Spleen (tissue), 11 donors: Measurements from ENCODE around the gene FABP2. TPM values are rescaled to one million over a fixed set of nuclear protein-coding genes. Genes with fewer than 3 reads are reported as not detected.

Source experiments
- DNase-seq: peaks from one replicate; pipeline ENCODE4 v3.0.0-alpha.2; 2020
- H3K27ac ChIP-seq, 8 donors: fragments of 200-600 bp; sonication (generic) in 7 of 8; 1 replicate in 4 of 8; 2 replicates in 4 of 8; pipeline versions ENCODE4 v1.5.0 to v1.8.0; 2016 to 2021; ENCODE audit warnings: inconsistent platforms in 4 of 8, mild to moderate bottlenecking in 4 of 8, moderate library complexity in 1 of 8
- H3K27me3 ChIP-seq, 7 donors: fragments of 200-600 bp; sonication (generic) in 6 of 7; replicated peaks in 1 of 7; 1 replicate in 4 of 7; 2 replicates in 3 of 7; pipeline versions ENCODE4 v1.5.0 to v1.8.0; 2016 to 2021; ENCODE audit warnings: inconsistent platforms in 3 of 7, mild to moderate bottlenecking in 1 of 7
- H3K36me3 ChIP-seq, 6 donors: fragments of 200-600 bp; sonication (generic) in 5 of 6; 1 replicate in 4 of 6; 2 replicates in 2 of 6; pipeline versions ENCODE4 v1.5.0 to v1.8.0; 2016 to 2021; ENCODE audit warnings: inconsistent platforms in 2 of 6
- H3K4me1 ChIP-seq, 6 donors: fragments of 200-600 bp; sonication (generic) in 5 of 6; 1 replicate in 3 of 6; 2 replicates in 3 of 6; pipeline versions ENCODE4 v1.5.0 to v1.8.0; 2016 to 2021; ENCODE audit warnings: inconsistent platforms in 3 of 6
- H3K4me3 ChIP-seq, 8 donors: fragments of 200-600 bp; sonication (generic) in 7 of 8; 1 replicate in 4 of 8; 2 replicates in 4 of 8; pipeline versions ENCODE4 v1.5.0 to v1.8.0; 2016 to 2021; ENCODE audit warnings: inconsistent platforms in 4 of 8, mild to moderate bottlenecking in 4 of 8, moderate library complexity in 2 of 8
- H3K9me3 ChIP-seq, 8 donors: fragments of 200-600 bp; sonication (generic) in 7 of 8; 1 replicate in 4 of 8; 2 replicates in 4 of 8; pipeline versions ENCODE4 v1.5.0 to v1.8.0; 2016 to 2021; ENCODE audit warnings: inconsistent platforms in 4 of 8
- POLR2A ChIP-seq, 3 donors: fragments of 450-650 bp; IDR thresholded peaks; one replicate each; pipeline ENCODE4 v1.5.1; 2017; ENCODE audit warnings: antibody characterized with exemption in 3 of 3, mild to moderate bottlenecking in 1 of 3
- POLR2AphosphoS5 ChIP-seq, 3 donors: sonication (generic); formaldehyde crosslinking; IDR thresholded peaks; one replicate each; pipeline ENCODE4 v1.5.1; 2017; ENCODE audit warnings: antibody characterized with exemption in 3 of 3
- WGBS, 5 donors: extraction: QIAGEN DNeasy Blood & Tissue Kit in 3 of 5; methylation state at CpG; one replicate each; pipeline versions ENCODE4 v1.1.5 to v1.1.7; 2013 to 2018; 5-methylcytosine and 5-hydroxymethylcytosine counted together
- intact Hi-C: fragments of 100-400 bp; cut with DNase I; formaldehyde crosslinking; loops from one replicate; pipeline ENCODE4 v1.15.0; 2023; ENCODE audit warnings: low total_unique reads
- polyA plus RNA-seq, 3 donors: library from polyadenylated mRNA; stranded (reverse); fragments of 200-250 nt; gene quantifications; one replicate each; pipeline ENCODE4 v1.2.1, GENCODE V29; 2013
- total RNA-seq, 7 donors: library from RNA; depleted of rRNA in 3 of 7; stranded (reverse); fragments of >200 nt in 3 of 7; fragmentation: NEBNext Ultra II Directional in 4 of 7; extraction: Animal tissue kit (Norgen Biotek cat#: 25700) in 4 of 7; gene quantifications; one replicate each; pipeline versions ENCODE4 v1.1.0 to v1.2.1, GENCODE V29; 2016 to 2021
- TF ChIP-seq, protein P1 (sequence below), 11 experiments: fragments of 200-600 bp in 7 of 11; fragments of 450-650 bp in 4 of 11; sonication (generic) in 4 of 11; IDR thresholded peaks in 8 of 11; conservative IDR thresholded peaks in 3 of 11; 1 replicate in 7 of 11; 2 replicates in 4 of 11; pipeline versions ENCODE4 v1.4.0 to v1.8.0; 2016 to 2021; ENCODE audit warnings: antibody characterized with exemption in 11 of 11, inconsistent platforms in 4 of 11, mild to moderate bottlenecking in 1 of 11
- donor health status: healthy with polysubstance abuse.
- donor health status: DM: no; HTN: no; CAD: no; lungs with moderate emphysema.
- donor health status: DM: no; HTN: no; CAD: no.
- donor health status: Bipolar disorder and iron deficiency.
- donor health status: healthy.
- donor health status: DM: no; HTN: no; CAD: no.
- donor health status: DM: yes; HTN: yes; CAD: no.

The FABP2 gene
- total and polyA plus RNA-seq, 10 donors = 0.16 to 0.26 TPM; not detected in 8

DNA sequence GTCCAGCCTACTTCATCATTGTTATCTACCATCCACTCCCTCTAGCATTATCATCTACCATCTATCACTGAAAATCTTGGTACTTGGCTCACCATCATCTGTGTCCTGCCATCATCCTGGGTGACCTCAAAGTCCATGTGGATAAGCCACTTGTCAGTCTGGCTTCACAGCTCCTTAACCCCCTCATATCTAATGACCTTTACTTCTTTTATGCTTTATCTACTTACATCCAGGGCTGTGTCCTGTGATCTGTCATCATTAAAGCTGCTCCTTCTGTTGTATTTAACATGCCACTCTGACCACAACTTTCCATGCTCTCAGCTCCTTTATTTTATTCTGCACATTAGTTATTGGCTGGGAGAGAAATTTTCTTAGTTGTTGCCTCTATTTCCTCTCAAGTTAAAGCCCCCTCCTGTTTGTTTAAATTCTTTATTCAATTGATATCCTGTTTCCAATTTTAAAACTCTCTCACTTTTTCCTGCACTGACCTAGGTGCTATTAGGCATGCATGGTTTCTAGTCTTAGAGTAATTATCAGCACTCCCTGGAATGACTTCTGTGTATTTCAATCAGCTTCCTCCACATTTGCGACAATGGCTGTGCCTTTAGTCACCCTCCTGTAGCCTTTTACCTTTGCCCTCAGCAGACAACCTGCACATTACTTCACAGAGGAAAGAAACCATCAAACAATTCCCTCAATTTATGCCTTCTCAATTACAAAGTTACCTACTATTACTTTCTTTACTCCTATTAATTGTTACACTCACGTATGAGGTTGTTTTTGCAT lies 8.1 kb upstream of the FABP2 start:
- no peak for DNase-seq
- no peak for TF ChIP-seq POLR2A (IDR thresholded peaks at IDR 0.05)
- TF ChIP-seq POLR2AphosphoS5 (IDR thresholded peaks at IDR 0.05) = no peak
- TF ChIP-seq, protein P1, sequence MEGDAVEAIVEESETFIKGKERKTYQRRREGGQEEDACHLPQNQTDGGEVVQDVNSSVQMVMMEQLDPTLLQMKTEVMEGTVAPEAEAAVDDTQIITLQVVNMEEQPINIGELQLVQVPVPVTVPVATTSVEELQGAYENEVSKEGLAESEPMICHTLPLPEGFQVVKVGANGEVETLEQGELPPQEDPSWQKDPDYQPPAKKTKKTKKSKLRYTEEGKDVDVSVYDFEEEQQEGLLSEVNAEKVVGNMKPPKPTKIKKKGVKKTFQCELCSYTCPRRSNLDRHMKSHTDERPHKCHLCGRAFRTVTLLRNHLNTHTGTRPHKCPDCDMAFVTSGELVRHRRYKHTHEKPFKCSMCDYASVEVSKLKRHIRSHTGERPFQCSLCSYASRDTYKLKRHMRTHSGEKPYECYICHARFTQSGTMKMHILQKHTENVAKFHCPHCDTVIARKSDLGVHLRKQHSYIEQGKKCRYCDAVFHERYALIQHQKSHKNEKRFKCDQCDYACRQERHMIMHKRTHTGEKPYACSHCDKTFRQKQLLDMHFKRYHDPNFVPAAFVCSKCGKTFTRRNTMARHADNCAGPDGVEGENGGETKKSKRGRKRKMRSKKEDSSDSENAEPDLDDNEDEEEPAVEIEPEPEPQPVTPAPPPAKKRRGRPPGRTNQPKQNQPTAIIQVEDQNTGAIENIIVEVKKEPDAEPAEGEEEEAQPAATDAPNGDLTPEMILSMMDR (IDR thresholded peaks at IDR 0.05 in 8 of 11, conservative IDR thresholded peaks at IDR 0.05 in 3 of 11) = no peak
- Histone ChIP-seq H3K27ac (no peak overlapping the region), H3K36me3 (no peaks in the 10 kb centered on the region), H3K4me1 (no peaks in the 10 kb centered on the region), H3K27me3 (peaks cover 0 to 28% (median 0%) of the 10 kb centered on the region in 7 donors), H3K9me3 (no peaks in the 10 kb centered on the region), H3K4me3 (no peak overlapping the region)
- 64 to 71% (median 66%) methylated on average over 2 of the region's 2 CpGs for WGBS, 5 donors
- intact Hi-C loops = no loop called here

DNA sequence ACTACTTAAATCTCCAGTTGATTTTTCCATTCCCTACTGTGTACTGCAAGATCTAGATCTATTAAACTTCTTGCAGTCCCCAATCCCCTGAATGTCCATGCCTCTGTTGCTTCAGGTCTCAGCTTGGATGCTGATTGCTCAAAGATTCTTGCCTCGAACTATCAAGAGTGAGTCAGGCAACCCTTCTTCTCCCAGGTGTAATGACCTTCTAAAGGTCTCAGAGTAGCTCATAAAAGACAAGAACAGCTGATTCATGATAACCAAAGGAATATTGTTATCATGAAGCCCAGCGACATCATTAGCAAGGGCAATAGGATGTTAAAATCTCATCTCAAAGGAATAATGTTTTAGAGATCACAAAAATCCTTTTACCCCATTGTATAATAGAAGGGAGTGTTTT lies 6.8 kb upstream of the FABP2 start:
- 79 to 91% (median 84%) methylated on average over 2 of the region's 2 CpGs for WGBS, 5 donors
- Histone ChIP-seq H3K27ac (no peak overlapping the region), H3K36me3 (no peaks in the 10 kb centered on the region), H3K4me3 (no peak overlapping the region), H3K4me1 (no peaks in the 10 kb centered on the region), H3K9me3 (no peaks in the 10 kb centered on the region), H3K27me3 (peaks cover 0 to 33% (median 0%) of the 10 kb centered on the region in 7 donors)
- intact Hi-C loops = no loop called here
- DNase-seq = no peak
- TF ChIP-seq POLR2A (IDR thresholded peaks at IDR 0.05) (no peak), POLR2AphosphoS5 (IDR thresholded peaks at IDR 0.05) (no peak)
- TF ChIP-seq, protein P1 (IDR thresholded peaks at IDR 0.05 in 8 of 11, conservative IDR thresholded peaks at IDR 0.05 in 3 of 11) = no peak

DNA sequence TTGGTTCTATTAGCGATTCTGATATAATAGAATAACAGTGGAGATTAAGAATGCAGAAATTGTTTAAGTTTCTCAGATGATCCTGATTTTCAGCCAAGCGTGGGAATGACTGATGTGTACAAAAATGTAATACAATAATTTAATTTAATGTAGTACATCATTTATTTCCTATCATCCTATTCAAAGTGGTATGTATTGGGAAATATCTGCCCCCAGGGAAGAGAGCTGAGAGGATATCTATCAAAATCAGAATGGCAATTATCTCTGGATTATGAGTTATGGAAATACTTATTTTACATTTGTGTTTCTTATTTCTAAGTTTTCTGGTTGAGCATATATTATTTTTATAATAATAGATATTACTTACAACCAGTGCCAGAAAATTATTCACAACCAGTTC lies 3.9 kb downstream of the FABP2 start:
- DNase-seq = no peak
- no peak overlapping the region for H3K27ac ChIP-seq
- TF ChIP-seq POLR2AphosphoS5 (IDR thresholded peaks at IDR 0.05) (no peak), POLR2A (IDR thresholded peaks at IDR 0.05) (no peak)
- TF ChIP-seq, protein P1 (IDR thresholded peaks at IDR 0.05 in 8 of 11, conservative IDR thresholded peaks at IDR 0.05 in 3 of 11) = no peak
- peaks cover 0 to 24% (median 0%) of the 10 kb centered on the region in 7 donors for H3K27me3 ChIP-seq
- H3K9me3 ChIP-seq = no peaks in the 10 kb centered on the region
- WGBS, 5 donors = 69 to 79% (median 73%) methylated on average over 2 of the region's 2 CpGs
- peaks cover 0 to 20% (median 5%) of the 10 kb centered on the region in 6 donors for H3K4me1 ChIP-seq
- H3K36me3 ChIP-seq = no peaks in the 10 kb centered on the region
- no peak overlapping the region for H3K4me3 ChIP-seq
- intact Hi-C loops = no loop called here

DNA sequence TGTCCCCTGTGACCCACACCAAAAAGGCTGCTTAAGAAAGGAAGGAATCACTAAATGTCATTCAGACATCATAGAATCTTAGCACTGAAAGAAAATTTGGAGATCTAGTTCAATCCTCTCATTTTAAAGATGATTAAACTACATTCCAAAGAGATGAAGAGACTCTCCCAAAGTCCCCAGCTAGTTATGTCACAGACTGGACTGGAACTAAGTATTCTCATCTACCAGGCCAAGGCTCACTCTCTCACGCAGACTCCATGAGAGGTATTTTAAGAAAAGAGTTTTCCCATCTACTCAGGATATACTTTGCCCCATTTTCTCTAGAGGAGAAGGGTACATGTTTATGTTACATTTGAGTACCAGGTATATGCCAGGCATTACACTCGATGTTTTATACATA lies 6.9 kb downstream of the FABP2 start:
- H3K27ac ChIP-seq = peak overlapping the region in 1 of 8 donors; percentile 51
- DNase-seq = no peak
- intact Hi-C loops = no loop called here
- 77 to 81% (median 78%) methylated on average over 2 of the region's 2 CpGs for WGBS, 5 donors
- no peak for TF ChIP-seq POLR2AphosphoS5 (IDR thresholded peaks at IDR 0.05)
- TF ChIP-seq POLR2A (IDR thresholded peaks at IDR 0.05) = no peak
- TF ChIP-seq, protein P1 (IDR thresholded peaks at IDR 0.05 in 8 of 11, conservative IDR thresholded peaks at IDR 0.05 in 3 of 11) = no peak
- no peak overlapping the region for H3K4me3 ChIP-seq
- no peaks in the 10 kb centered on the region for H3K9me3 ChIP-seq
- H3K36me3 ChIP-seq = no peaks in the 10 kb centered on the region
- H3K27me3 ChIP-seq = peaks cover 0 to 12% (median 0%) of the 10 kb centered on the region in 7 donors
- peaks cover 0 to 23% (median 5%) of the 10 kb centered on the region in 6 donors for H3K4me1 ChIP-seq
